Fibroblast of skin of abdomen (primary cell): ENCODE data around the gene HTT. TPM values are rescaled to one million over a fixed set of nuclear protein-coding genes. Genes with fewer than 3 reads are reported as not detected.

Experiments used
- DNase-seq: peaks from one replicate; pipeline ENCODE4 v3.0.0-alpha.2; 2013
- polyA plus RNA-seq, 2 experiments: library from polyadenylated mRNA; unstranded; fragments of 120-200 nt; gene quantifications; one replicate each; pipeline ENCODE4 v1.2.1, GENCODE V29; 2013; ENCODE audit not compliant: insufficient read length in 2 of 2

The HTT gene
- 21.2 TPM for polyA plus RNA-seq (2013, experiment 1 of 2; ENCODE audit: insufficient read length)
- polyA plus RNA-seq (2013, experiment 2 of 2; ENCODE audit: insufficient read length): 19.5 TPM

GRCh38 chr4:3074078-3074845 lies at the start of gene HTT, which contains the start of gene HTT-AS:
HTT (plus strand) TSS chr4:3074681; CDS start chr4:3074826, 145 bp downstream.
HTT-AS (minus strand) TSS chr4:3074538.
- peak; percentile 94 for DNase-seq

GRCh38 chr4:3025881-3026280 lies 48.6 kb upstream of the HTT start:
- no peak for DNase-seq

- DNase-seq: no peak
Measured at GRCh38 chr4:3026540-3026939, 47.9 kb upstream of the HTT start.

GRCh38 chr4:3029464-3029863 lies 45.0 kb upstream of the HTT start:
- DNase-seq: no peak

- no peak for DNase-seq
Measured at GRCh38 chr4:3030566-3031356, 43.7 kb upstream of the HTT start.

GRCh38 chr4:3031357-3032082 lies 43.0 kb upstream of the HTT start:
- DNase-seq: no peak

- DNase-seq: no peak
Measured at GRCh38 chr4:3034231-3034630, 40.2 kb upstream of the HTT start.

- no peak for DNase-seq
Measured at GRCh38 chr4:3035249-3035648, 39.2 kb upstream of the HTT start.

- DNase-seq: no peak
Measured at GRCh38 chr4:3035674-3036073, 38.8 kb upstream of the HTT start.

- DNase-seq: no peak
Measured at GRCh38 chr4:3036131-3036952, 38.1 kb upstream of the HTT start.

- DNase-seq: no peak
Measured at GRCh38 chr4:3037957-3038461, 36.5 kb upstream of the HTT start.

- no peak for DNase-seq
Measured at GRCh38 chr4:3039706-3040366, 34.6 kb upstream of the HTT start.

GRCh38 chr4:3040452-3041191 lies 33.9 kb upstream of the HTT start:
- DNase-seq: no peak

GRCh38 chr4:3041192-3042142 lies 33.0 kb upstream of the HTT start:
- DNase-seq: peak; percentile 37

GRCh38 chr4:3042226-3042625 lies 32.3 kb upstream of the HTT start:
- no peak for DNase-seq

GRCh38 chr4:3043282-3044020 lies 31.0 kb upstream of the HTT start:
- DNase-seq: no peak

GRCh38 chr4:3044870-3045819 lies 29.3 kb upstream of the HTT start:
- peak; percentile 43 for DNase-seq
